HepG2 (cell line): ENCODE results near the gene CXCL6. TPM values are rescaled to one million over a fixed set of nuclear protein-coding genes. Genes with fewer than 3 reads are reported as not detected.

ENCODE experiments used
- ATAC-seq: fragments of 200-7000 bp; cut with Tn5 transposase; 3 replicates; pipeline ENCODE4 v1.9.1; 2020; ENCODE audit warnings: mild to moderate bottlenecking, moderate library complexity
- BruUV-seq: library from RNA; stranded (reverse); fragments of 400-500 nt; replicated peaks from 2 replicates; lab custom pipeline; 2021; lab: Mats Ljungman, UMichigan
- CTCF ChIA-PET: fragments of 300-600 bp; formaldehyde crosslinking; extraction: SDS; loops from one replicate; lab custom pipeline; 2021; ENCODE audit warnings: low total read pairs, inconsistent platforms, low intra/inter-chr PET ratio; lab: Yijun Ruan, JAX
- POLR2A ChIA-PET: fragments of 350-600 bp; sonication (Branson Sonifier 250); formaldehyde crosslinking; loops from one replicate; lab custom pipeline; 2020; ENCODE audit warnings: antibody characterized with exemption, inconsistent platforms; lab: Yijun Ruan, JAX
- DNase-seq: peaks from one replicate; pipeline ENCODE4 v3.0.0-alpha.2; 2015; ENCODE audit warnings: low spot score
- FAIRE-seq: peaks from 3 replicates; lab custom pipeline; 2011; peaks lifted over from hg19 to GRCh38; lab: Jason Lieb, UNC
- H2AFZ ChIP-seq: one replicate; pipeline ENCODE4 v1.6.1; 2011; ENCODE audit warnings: low read length, inconsistent platforms
- H3K27ac ChIP-seq: fragments of 300-600 bp; 3 replicates; pipeline ENCODE4 v1.8.0; 2011; ENCODE audit warnings: mixed run types, mild to moderate bottlenecking, mixed read lengths, low read length, inconsistent platforms; ENCODE audit not compliant: insufficient read depth; ENCODE audit errors: extremely low read length
- H3K27me3 ChIP-seq, 2 experiments: fragments of 200-600 bp in 1 of 2; 2 replicates in 1 of 2; 3 replicates in 1 of 2; pipeline versions ENCODE4 v1.6.0 to v1.8.0; 2011; ENCODE audit warnings: low read length in 2 of 2, mild to moderate bottlenecking in 2 of 2, moderate library complexity in 2 of 2, inconsistent platforms in 1 of 2; ENCODE audit not compliant: insufficient read depth in 2 of 2, control insufficient read depth in 1 of 2
- H3K36me3 ChIP-seq, 2 experiments: fragments of 200-600 bp in 1 of 2; replicated peaks in 1 of 2; 2 replicates in 1 of 2; 3 replicates in 1 of 2; pipeline versions ENCODE4 v1.5.1 to v1.8.0; 2011; ENCODE audit warnings: low read length in 2 of 2, inconsistent platforms in 1 of 2; ENCODE audit not compliant: insufficient read depth in 2 of 2, control insufficient read depth in 1 of 2
- H3K4me1 ChIP-seq: 2 replicates; pipeline ENCODE4 v1.5.1; 2012; ENCODE audit warnings: low read length, inconsistent platforms; ENCODE audit not compliant: insufficient read depth
- H3K4me2 ChIP-seq: 2 replicates; pipeline ENCODE4 v1.6.0; 2011; ENCODE audit warnings: low read depth, low read length, inconsistent platforms
- H3K4me3 ChIP-seq, 3 experiments: fragments of 200-600 bp in 1 of 3; sonication (generic), shearing (Covaris generic) in 1 of 3; replicated peaks in 1 of 3; 2 replicates each; pipeline ENCODE4 v1.5.1; 2011 to 2016; ENCODE audit warnings: low read length in 3 of 3, inconsistent platforms in 2 of 3, low read depth in 2 of 3, mild to moderate bottlenecking in 2 of 3, control low read depth in 1 of 3, mixed read lengths in 1 of 3; ENCODE audit not compliant: insufficient read depth in 1 of 3
- H3K79me2 ChIP-seq: one replicate; pipeline ENCODE4 v1.6.1; 2011; ENCODE audit warnings: low read length, inconsistent platforms; ENCODE audit not compliant: insufficient read depth
- H3K9ac ChIP-seq: 2 replicates; pipeline ENCODE4 v1.6.0; 2011; ENCODE audit warnings: mild to moderate bottlenecking, low read depth, low read length, inconsistent platforms; ENCODE audit not compliant: insufficient read depth
- H3K9me3 ChIP-seq: 2 replicates; pipeline ENCODE4 v1.5.1; 2012; ENCODE audit warnings: mild to moderate bottlenecking, low read length
- H4K20me1 ChIP-seq: 2 replicates; pipeline ENCODE4 v1.6.0; 2011; ENCODE audit warnings: inconsistent platforms, mild to moderate bottlenecking, low read length, moderate library complexity; ENCODE audit not compliant: insufficient read depth
- ETV6 ChIP-seq: sonication (generic); formaldehyde crosslinking; conservative IDR thresholded peaks from 2 replicates; pipeline ENCODE4 v1.4.0; 2020; ENCODE audit warnings: missing genetic modification reagents
- MAFK ChIP-seq, 2 experiments: IDR thresholded peaks in 1 of 2; conservative IDR thresholded peaks in 1 of 2; 2 replicates each; pipeline ENCODE4 v1.6.1; 2011; ENCODE audit warnings: improper control_type of control experiment in 2 of 2, low read length in 2 of 2
- NAIF1 ChIP-seq: sonication (generic); formaldehyde crosslinking; IDR thresholded peaks from 2 replicates; pipeline ENCODE4 v1.5.0; 2020; ENCODE audit warnings: mild to moderate bottlenecking, missing genetic modification reagents, borderline replicate concordance
- TRAFD1 ChIP-seq: sonication (generic); formaldehyde crosslinking; IDR thresholded peaks from 2 replicates; pipeline ENCODE4 v1.5.1; 2020; ENCODE audit warnings: missing genetic modification reagents, mild to moderate bottlenecking, borderline replicate concordance
- ZNF747 ChIP-seq: sonication (generic); formaldehyde crosslinking; IDR thresholded peaks from 2 replicates; pipeline ENCODE4 v1.8.1; 2023; ENCODE audit warnings: missing genetic modification reagents, mild to moderate bottlenecking, borderline replicate concordance
- WGBS: methylation state at CpG from one replicate; pipeline ENCODE4 v1.1.6; 2017; ENCODE audit warnings: low lambda C conversion rate; 5-methylcytosine and 5-hydroxymethylcytosine counted together
- in situ Hi-C: cut with HindIII; loops from 2 replicates; pipeline ENCODE4 v1.10.0; 2017; ENCODE audit warnings: low pct_unique_long_range_greater_than_20kb; ENCODE audit not compliant: extremely low pct_ligation_motif_present
- intact Hi-C: fragments of 100-400 bp; cut with micrococcal nuclease; formaldehyde crosslinking; loops from one replicate; pipeline ENCODE4 v1.10.0; 2022; ENCODE audit not compliant: unreplicated experiment
- polyA plus RNA-seq, 8 experiments: library from polyadenylated mRNA; depleted of rRNA in 3 of 8; stranded (reverse) in 7 of 8; unstranded in 1 of 8; fragments of >200 nt; fragmentation: Illumina TruSeq in 4 of 8; extraction: Trizol in 4 of 8; gene quantifications; 2 replicates each; pipeline versions ENCODE4 v1.2.1 to v1.2.3, GENCODE V29; 2011 to 2016; ENCODE audit warnings: low read depth in 4 of 8, missing spikeins in 1 of 8, mixed read lengths in 1 of 8; ENCODE audit not compliant: insufficient read depth in 1 of 8
- total RNA-seq, 5 experiments: library from RNA; depleted of rRNA; stranded (reverse); fragments of >200 nt; fragmentation: Illumina TruSeq; extraction: Trizol; gene quantifications; 2 replicates each; pipeline ENCODE4 v1.2.3, GENCODE V29; 2016; ENCODE audit warnings: low read depth in 1 of 5

Gene CXCL6
- total and polyA plus RNA-seq, 2 of the 13 experiments (the other 11 are each of a cell fraction or from before 2014, with no cell fraction given), result not detected

- TF ChIP-seq TRAFD1 (CRISPR knock-in tag), result no peak
- TF ChIP-seq ZNF747 (CRISPR knock-in tag), result no peak
- no peak for TF ChIP-seq NAIF1 (CRISPR knock-in tag)
Observed at GRCh38 chr4:73814679-73815078, 21.8 kb upstream of the CXCL6 start (continued).

- ATAC-seq, result no peak
- H3K4me2 ChIP-seq, result no peak overlapping the region
- BruUV-seq, result no TSS peak
- H3K36me3 ChIP-seq, result no peaks in the 10 kb centered on the region
- H3K9me3 ChIP-seq, result no peaks in the 10 kb centered on the region
- no peaks in the 10 kb centered on the region for H4K20me1 ChIP-seq
- intact Hi-C loops (no loop called here), in situ Hi-C loops (no loop called here)
- no peak overlapping the region for H3K4me3 ChIP-seq
- no peak overlapping the region for H3K9ac ChIP-seq
- 0% methylated on average over 1 of the region's 1 CpG for WGBS
- no peak for FAIRE-seq
- TF ChIP-seq MAFK (conservative IDR thresholded peaks at IDR 0.05 in 1 of 2, IDR thresholded peaks at IDR 0.05 in 1 of 2; ENCODE audit: low read length in 2 of 2) (peak in 1 of 2 experiments; percentile 6; a peak in 1 of 4 replicates), ETV6 (CRISPR knock-in tag) (no peak)
- H3K79me2 ChIP-seq, result no peaks in the 10 kb centered on the region
- POLR2A ChIA-PET, result no interaction called here
- no peak overlapping the region for H3K27ac ChIP-seq
- DNase-seq, result no peak
- no peaks in the 10 kb centered on the region; a peak in 1 of 5 replicates for H3K27me3 ChIP-seq
- CTCF ChIA-PET, result no interaction called here
- no peak overlapping the region for H2AFZ ChIP-seq
- H3K4me1 ChIP-seq, result no peaks in the 10 kb centered on the region
Observed at GRCh38 chr4:73815145-73815544, 21.3 kb upstream of the CXCL6 start.
